GM12878 (cell line): ENCODE results near the gene NDOR1. TPM values are rescaled to one million over a fixed set of nuclear protein-coding genes. Genes with fewer than 3 reads are reported as not detected.

ENCODE experiments used
- ATAC-seq: fragments of 200-7000 bp; cut with Tn5 transposase; 3 replicates; pipeline ENCODE4 v1.9.1; 2020; ENCODE audit warnings: mild to moderate bottlenecking, moderate library complexity
- BruUV-seq: library from RNA; stranded (reverse); fragments of 400-500 nt; replicated peaks from 2 replicates; lab custom pipeline; 2021; lab: Mats Ljungman, UMichigan
- CTCF ChIA-PET: fragments of 300-600 bp; sonication (Branson Sonifier 250); formaldehyde crosslinking; extraction: SDS; loops from one replicate; lab custom pipeline; 2021; ENCODE audit warnings: inconsistent platforms; lab: Yijun Ruan, JAX
- POLR2A ChIA-PET: fragments of 350-600 bp; formaldehyde crosslinking; extraction: SDS; loops from one replicate; lab custom pipeline; 2021; ENCODE audit warnings: inconsistent platforms; lab: Charles Lee
- RAD21 ChIA-PET: fragments of 300-600 bp; sonication (Branson Sonifier 250); formaldehyde crosslinking; loops from one replicate; lab custom pipeline; 2023; ENCODE audit warnings: antibody characterized with exemption; ENCODE audit not compliant: unreplicated experiment; lab: Charles Lee
- SMC1A ChIA-PET: fragments of 300-600 bp; sonication (Branson Sonifier 250); formaldehyde crosslinking; loops from one replicate; lab custom pipeline; 2023; ENCODE audit not compliant: unreplicated experiment, uncharacterized antibody; lab: Charles Lee
- DNase-seq: peaks from one replicate; pipeline ENCODE4 v3.0.0-alpha.2; 2011; ENCODE audit warnings: low read depth, low spot score
- FAIRE-seq: peaks from 3 replicates; lab custom pipeline; 2011; peaks lifted over from hg19 to GRCh38; lab: Jason Lieb, UNC
- H2AFZ ChIP-seq: 2 replicates; pipeline ENCODE4 v1.6.0; 2011; ENCODE audit warnings: low read depth, low read length, control low read depth; ENCODE audit not compliant: control insufficient read depth
- H3K27ac ChIP-seq: 2 replicates; pipeline ENCODE4 v1.5.1; 2011; ENCODE audit warnings: control low read depth; ENCODE audit not compliant: control insufficient read depth, insufficient read depth
- H3K27me3 ChIP-seq, 2 experiments: replicated peaks in 1 of 2; 2 replicates each; pipeline versions ENCODE4 v1.6.0 to v1.6.1; 2011; ENCODE audit warnings: low read length in 1 of 2; ENCODE audit not compliant: control insufficient read depth in 2 of 2, insufficient read depth in 2 of 2
- H3K36me3 ChIP-seq, 2 experiments: 2 replicates each; pipeline ENCODE4 v1.5.1; 2011; ENCODE audit warnings: low read length in 1 of 2; ENCODE audit not compliant: control insufficient read depth in 2 of 2, insufficient read depth in 2 of 2
- H3K4me1 ChIP-seq: 2 replicates; pipeline ENCODE4 v1.6.1; 2011; ENCODE audit warnings: mild to moderate bottlenecking, low read length, moderate library complexity, mixed read lengths; ENCODE audit not compliant: control insufficient read depth, insufficient read depth
- H3K4me2 ChIP-seq: 2 replicates; pipeline ENCODE4 v1.6.0; 2011; ENCODE audit warnings: control low read depth; ENCODE audit not compliant: control insufficient read depth, insufficient read depth
- H3K4me3 ChIP-seq: fragments of 200-600 bp; sonication (generic); 2 replicates; pipeline ENCODE4 v1.5.1; 2016
- H3K79me2 ChIP-seq: 2 replicates; pipeline ENCODE4 v1.6.0; 2011; ENCODE audit warnings: low read length; ENCODE audit not compliant: control insufficient read depth, insufficient read depth
- H3K9ac ChIP-seq: 2 replicates; pipeline ENCODE4 v1.8.0; 2011; ENCODE audit warnings: low read length, control low read depth, mixed read lengths; ENCODE audit not compliant: control insufficient read depth, insufficient read depth
- H3K9me3 ChIP-seq: replicated peaks from 3 replicates; pipeline ENCODE4 v1.5.1; 2011; ENCODE audit warnings: mild to moderate bottlenecking, low read length; ENCODE audit not compliant: control insufficient read depth, insufficient read depth
- H4K20me1 ChIP-seq: 2 replicates; pipeline ENCODE4 v1.6.0; 2011; ENCODE audit not compliant: control insufficient read depth, insufficient read depth
- DPF2 ChIP-seq: fragments of 450-650 bp; IDR thresholded peaks from 2 replicates; pipeline ENCODE4 v1.6.1; 2017; ENCODE audit warnings: mild to moderate bottlenecking
- ETV6 ChIP-seq, 2 experiments: fragments of 450-650 bp in 1 of 2; IDR thresholded peaks in 1 of 2; conservative IDR thresholded peaks in 1 of 2; 2 replicates each; pipeline ENCODE4 v1.6.1; 2014; ENCODE audit warnings: antibody characterized with exemption in 1 of 2, borderline replicate concordance in 1 of 2, low read depth in 1 of 2, mild to moderate bottlenecking in 1 of 2, moderate library complexity in 1 of 2
- IKZF1 ChIP-seq: fragments of 450-650 bp; conservative IDR thresholded peaks from 2 replicates; pipeline ENCODE4 v1.6.1; 2017; ENCODE audit warnings: antibody characterized with exemption, mild to moderate bottlenecking
- NRF1 ChIP-seq: conservative IDR thresholded peaks from 2 replicates; pipeline ENCODE4 v1.6.1; 2011; ENCODE audit warnings: mild to moderate bottlenecking, low read depth, low read length, improper control_type of control experiment
- ZNF384 ChIP-seq: IDR thresholded peaks from 2 replicates; pipeline ENCODE4 v1.6.1; 2012; ENCODE audit warnings: low read depth, mild to moderate bottlenecking, low read length, improper control_type of control experiment, borderline replicate concordance
- WGBS: methylation state at CpG from one replicate; pipeline ENCODE4 v1.1.6; 2016; ENCODE audit warnings: low lambda C conversion rate; ENCODE audit not compliant: insufficient replicate concordance, insufficient coverage; ENCODE audit errors: missing lambda C conversion rate; 5-methylcytosine and 5-hydroxymethylcytosine counted together
- in situ Hi-C: fragments of 300-500 bp; cut with MboI; formaldehyde crosslinking; loops from 9 replicates; pipeline ENCODE4 v1.14.3; 2018; ENCODE audit warnings: mixed read lengths
- intact Hi-C: fragments of 100-400 bp; cut with micrococcal nuclease; formaldehyde crosslinking; loops from one replicate; pipeline ENCODE4 v1.14.2; 2022; ENCODE audit not compliant: unreplicated experiment
- polyA plus RNA-seq, 11 experiments: library from polyadenylated mRNA; depleted of rRNA in 4 of 11; unstranded in 6 of 11; stranded (reverse) in 5 of 11; fragments of >200 nt; fragmentation: Nextera tagmentation in 4 of 11; fragmentation: Illumina TruSeq in 1 of 11; extraction: Ambion mirVana in 4 of 11; extraction: Trizol in 1 of 11; gene quantifications; 1 replicate in 1 of 11; 2 replicates in 10 of 11; pipeline versions ENCODE4 v1.2.1 to v1.2.3, GENCODE V29; 2011 to 2016; ENCODE audit warnings: inconsistent platforms in 2 of 11, missing spikeins in 2 of 11, low read depth in 1 of 11
- total RNA-seq, 4 experiments: library from RNA; depleted of rRNA in 3 of 4; stranded (reverse); fragments of >200 nt in 3 of 4; fragmentation: Illumina TruSeq in 1 of 4; extraction: Trizol in 1 of 4; gene quantifications; 2 replicates each; pipeline versions ENCODE4 v1.2.1 to v1.2.3, GENCODE V29; 2013 to 2021
- TF ChIP-seq, protein P1 (sequence below): fragments of 450-650 bp; IDR thresholded peaks from 2 replicates; pipeline ENCODE4 v1.6.1; 2017; ENCODE audit warnings: mild to moderate bottlenecking

Gene NDOR1
- total and polyA plus RNA-seq, 10 of the 15 experiments (the other 5 are each of a cell fraction or from before 2014, with no cell fraction given) = 0.04 to 32.9 (median 11.1) TPM

- TF ChIP-seq, protein P1, sequence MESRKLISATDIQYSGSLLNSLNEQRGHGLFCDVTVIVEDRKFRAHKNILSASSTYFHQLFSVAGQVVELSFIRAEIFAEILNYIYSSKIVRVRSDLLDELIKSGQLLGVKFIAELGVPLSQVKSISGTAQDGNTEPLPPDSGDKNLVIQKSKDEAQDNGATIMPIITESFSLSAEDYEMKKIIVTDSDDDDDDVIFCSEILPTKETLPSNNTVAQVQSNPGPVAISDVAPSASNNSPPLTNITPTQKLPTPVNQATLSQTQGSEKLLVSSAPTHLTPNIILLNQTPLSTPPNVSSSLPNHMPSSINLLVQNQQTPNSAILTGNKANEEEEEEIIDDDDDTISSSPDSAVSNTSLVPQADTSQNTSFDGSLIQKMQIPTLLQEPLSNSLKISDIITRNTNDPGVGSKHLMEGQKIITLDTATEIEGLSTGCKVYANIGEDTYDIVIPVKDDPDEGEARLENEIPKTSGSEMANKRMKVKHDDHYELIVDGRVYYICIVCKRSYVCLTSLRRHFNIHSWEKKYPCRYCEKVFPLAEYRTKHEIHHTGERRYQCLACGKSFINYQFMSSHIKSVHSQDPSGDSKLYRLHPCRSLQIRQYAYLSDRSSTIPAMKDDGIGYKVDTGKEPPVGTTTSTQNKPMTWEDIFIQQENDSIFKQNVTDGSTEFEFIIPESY = peak; percentile 68
- TF ChIP-seq ZNF384 (no peak), DPF2 (peak; percentile 75; the same call in 1 of the 2 replicates), NRF1 (peak; percentile 46)
Observed at GRCh38 chr9:137236238-137236935, 30.9 kb downstream of the NDOR1 start (continued).

GRCh38 chr9:137236936-137237421 lies 31.5 kb downstream of the NDOR1 start:
- peak overlapping the region; percentile 44 for H3K9ac ChIP-seq
- peak overlapping the region; percentile 94 for H3K4me2 ChIP-seq

More at GRCh38 chr9:137236936-137237421, 31.5 kb downstream of the NDOR1 start:
- Histone ChIP-seq H3K36me3 (no peaks in the 10 kb centered on the region), H3K4me3 (no peak overlapping the region), H3K9me3 (no peaks in the 10 kb centered on the region), H3K4me1 (peaks cover 26% of the 10 kb centered on the region), H3K27me3 (no peaks in the 10 kb centered on the region), H3K27ac (peak overlapping the region; percentile 31; the same call in 1 of the 2 replicates), H4K20me1 (no peaks in the 10 kb centered on the region), H3K79me2 (peaks cover 14% of the 10 kb centered on the region), H2AFZ (peak overlapping the region; percentile 65)
- DNase-seq (no peak), FAIRE-seq (no peak), ATAC-seq (no peak)
- intact Hi-C loops = loop anchor here (5.0 kb wide), 1 partner anchor 450 kb away; no protein-coding TSS in a partner anchor
- in situ Hi-C loops = no loop called here
- BruUV-seq = no TSS peak
- 8% methylated on average over 11 of the region's 11 CpGs for WGBS
- RAD21 ChIA-PET = interaction anchor here (0.6 to 4.6 kb wide), 28 partner anchors 14 to 436 kb away, joined by 3 to 20 read pairs (median 4); partner anchors contain the start of genes ANAPC2, MAN1B1, NELFB and RNF208
- 0 out of 2 replicates have a peak, but pooled peaks have one; percentile 1 for TF ChIP-seq IKZF1
- no peak for TF ChIP-seq ETV6 (conservative IDR thresholded peaks at IDR 0.05 in 1 of 2, IDR thresholded peaks at IDR 0.05 in 1 of 2; ENCODE audit: borderline replicate concordance in 1 of 2, low read depth in 1 of 2)
- POLR2A ChIA-PET = interaction anchor here (0.9 to 9.2 kb wide), 9 partner anchors 14 to 166 kb away, joined by 3 to 112 read pairs (median 7); partner anchors contain the start of genes CYSRT1, NELFB, NRARP and RNF208
- CTCF ChIA-PET = interaction anchor here (0.6 to 5.3 kb wide), 43 partner anchors 12 to 471 kb away, joined by 3 to 52 read pairs (median 4); partner anchors contain the start of genes ANAPC2, CYSRT1, DPP7 and EXD3
- SMC1A ChIA-PET = interaction anchor here (0.7 to 2.4 kb wide), 10 partner anchors 12 to 176 kb away, joined by 3 to 6 read pairs (median 4); partner anchors contain the start of gene TOR4A
